SK-N-SH treated with all-trans-retinoic acid at 6 μM for 48 hours (cell line): ENCODE results near the gene DOCK2.
A peak's percentile ranks its signal among the peaks of the same experiment; 100 is the strongest.

Experiments
- ATAC-seq: fragments of 200-7000 bp; cut with Tn5 transposase; 3 replicates; pipeline ENCODE4 v1.9.1; 2020; ENCODE audit warnings: mild to moderate bottlenecking, moderate library complexity
- ARNTL ChIP-seq: fragments of 450-650 bp; formaldehyde crosslinking; IDR thresholded peaks from 2 replicates; pipeline ENCODE4 v1.5.0; 2020; ENCODE audit warnings: low read depth, mild to moderate bottlenecking, moderate library complexity, borderline replicate concordance
- BACH2 ChIP-seq: fragments of 250-450 bp; sonication (Bioruptor Pico); IDR thresholded peaks from 2 replicates; pipeline ENCODE4 v1.9.0; 2021; ENCODE audit warnings: mild to moderate bottlenecking, borderline replicate concordance
- CSDC2 ChIP-seq: fragments of 250-450 bp; sonication (Bioruptor Pico); IDR thresholded peaks from 2 replicates; pipeline ENCODE4 v1.5.0; 2020; ENCODE audit warnings: mild to moderate bottlenecking, moderate library complexity
- ESRRG ChIP-seq: fragments of 250-450 bp; sonication (Bioruptor Pico); IDR thresholded peaks from 2 replicates; pipeline ENCODE4 v1.6.1; 2021; ENCODE audit warnings: mild to moderate bottlenecking
- GLIS3 ChIP-seq: fragments of 250-450 bp; sonication (Bioruptor Pico); IDR thresholded peaks from 2 replicates; pipeline ENCODE4 v1.5.0; 2020; ENCODE audit warnings: mild to moderate bottlenecking, moderate library complexity
- ISL1 ChIP-seq: fragments of 250-450 bp; sonication (Bioruptor Pico); IDR thresholded peaks from 2 replicates; pipeline ENCODE4 v2.1.2; 2022; ENCODE audit warnings: mild to moderate bottlenecking, moderate library complexity
- OSR1 ChIP-seq: fragments of 250-450 bp; sonication (Bioruptor Pico); IDR thresholded peaks from 2 replicates; pipeline ENCODE4 v1.8.0; 2022; ENCODE audit warnings: moderate library complexity, mild to moderate bottlenecking, inconsistent platforms
- POU6F1 ChIP-seq: fragments of 250-450 bp; sonication (Bioruptor Pico); IDR thresholded peaks from 2 replicates; pipeline ENCODE4 v1.8.0; 2021; ENCODE audit warnings: low read depth, mild to moderate bottlenecking, moderate library complexity, borderline replicate concordance
- RARB ChIP-seq: fragments of 250-450 bp; sonication (Bioruptor Pico); IDR thresholded peaks from 2 replicates; pipeline ENCODE4 v1.8.0; 2021; ENCODE audit warnings: mild to moderate bottlenecking, moderate library complexity
- TCF4 ChIP-seq: fragments of 250-450 bp; sonication (Bioruptor Pico); IDR thresholded peaks from 2 replicates; pipeline ENCODE4 v1.8.0; 2021; ENCODE audit warnings: mild to moderate bottlenecking, moderate library complexity, borderline replicate concordance
- TOX ChIP-seq: fragments of 250-450 bp; sonication (Bioruptor Pico); IDR thresholded peaks from 2 replicates; pipeline ENCODE4 v1.8.0; 2021; ENCODE audit warnings: mild to moderate bottlenecking, moderate library complexity, borderline replicate concordance
- TSHZ2 ChIP-seq: fragments of 250-450 bp; sonication (Bioruptor Pico); IDR thresholded peaks from 2 replicates; pipeline ENCODE4 v1.5.0; 2020; ENCODE audit warnings: mild to moderate bottlenecking, moderate library complexity
- ZC3H10 ChIP-seq: fragments of 250-450 bp; sonication (Bioruptor Pico); IDR thresholded peaks from 2 replicates; pipeline ENCODE4 v1.5.1; 2021; ENCODE audit warnings: mild to moderate bottlenecking, moderate library complexity
- ZFP3 ChIP-seq: fragments of 250-450 bp; sonication (Bioruptor Pico); IDR thresholded peaks from 2 replicates; pipeline ENCODE4 v1.5.0; 2020; ENCODE audit warnings: mild to moderate bottlenecking, moderate library complexity
- ZFP30 ChIP-seq: fragments of 450-650 bp; formaldehyde crosslinking; IDR thresholded peaks from 2 replicates; pipeline ENCODE4 v1.5.0; 2022; ENCODE audit warnings: mild to moderate bottlenecking, moderate library complexity
- ZNF565 ChIP-seq: fragments of 450-650 bp; formaldehyde crosslinking; conservative IDR thresholded peaks from 2 replicates; pipeline ENCODE4 v1.5.0; 2020; ENCODE audit warnings: low read depth, mild to moderate bottlenecking, moderate library complexity
- ZNF70 ChIP-seq: fragments of 450-650 bp; formaldehyde crosslinking; IDR thresholded peaks from 2 replicates; pipeline ENCODE4 v1.5.0; 2020; ENCODE audit warnings: mild to moderate bottlenecking, moderate library complexity
- TF ChIP-seq, protein P1 (sequence below): fragments of 250-450 bp; sonication (Bioruptor Pico); IDR thresholded peaks from 2 replicates; pipeline ENCODE4 v1.8.0; 2020; ENCODE audit warnings: mild to moderate bottlenecking, moderate library complexity, borderline replicate concordance
- TF ChIP-seq, protein P2 (sequence below): fragments of 250-450 bp; sonication (Bioruptor Pico); IDR thresholded peaks from 2 replicates; pipeline ENCODE4 v1.5.1; 2021; ENCODE audit warnings: mild to moderate bottlenecking, moderate library complexity

Gene DOCK2

DNA sequence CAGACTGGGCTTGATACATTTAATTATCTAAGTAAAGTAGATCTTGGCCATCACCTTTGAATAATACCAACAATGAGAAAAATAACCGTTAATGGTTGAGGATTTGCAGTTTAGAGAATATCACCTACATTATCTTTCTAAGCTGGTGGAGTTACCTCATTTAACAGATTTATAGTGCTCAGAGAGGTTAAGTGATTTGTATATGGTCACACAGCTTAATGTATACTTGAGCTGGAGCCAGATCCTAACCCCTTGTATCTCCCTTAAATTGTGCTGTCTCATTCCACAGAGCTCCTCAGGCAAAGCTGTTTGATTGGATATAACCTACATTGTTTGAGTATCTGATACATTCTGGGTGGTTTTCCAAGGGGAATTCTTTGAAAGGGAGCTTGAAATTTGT lies 285.4 kb downstream of the DOCK2 start:
- no peak for ATAC-seq
- TF ChIP-seq CSDC2 (no peak), ZNF70 (no peak), ESRRG (no peak)
- TF ChIP-seq, protein P1, sequence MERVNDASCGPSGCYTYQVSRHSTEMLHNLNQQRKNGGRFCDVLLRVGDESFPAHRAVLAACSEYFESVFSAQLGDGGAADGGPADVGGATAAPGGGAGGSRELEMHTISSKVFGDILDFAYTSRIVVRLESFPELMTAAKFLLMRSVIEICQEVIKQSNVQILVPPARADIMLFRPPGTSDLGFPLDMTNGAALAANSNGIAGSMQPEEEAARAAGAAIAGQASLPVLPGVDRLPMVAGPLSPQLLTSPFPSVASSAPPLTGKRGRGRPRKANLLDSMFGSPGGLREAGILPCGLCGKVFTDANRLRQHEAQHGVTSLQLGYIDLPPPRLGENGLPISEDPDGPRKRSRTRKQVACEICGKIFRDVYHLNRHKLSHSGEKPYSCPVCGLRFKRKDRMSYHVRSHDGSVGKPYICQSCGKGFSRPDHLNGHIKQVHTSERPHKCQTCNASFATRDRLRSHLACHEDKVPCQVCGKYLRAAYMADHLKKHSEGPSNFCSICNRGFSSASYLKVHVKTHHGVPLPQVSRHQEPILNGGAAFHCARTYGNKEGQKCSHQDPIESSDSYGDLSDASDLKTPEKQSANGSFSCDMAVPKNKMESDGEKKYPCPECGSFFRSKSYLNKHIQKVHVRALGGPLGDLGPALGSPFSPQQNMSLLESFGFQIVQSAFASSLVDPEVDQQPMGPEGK (CRISPR knock-in tag) = no peak

DNA sequence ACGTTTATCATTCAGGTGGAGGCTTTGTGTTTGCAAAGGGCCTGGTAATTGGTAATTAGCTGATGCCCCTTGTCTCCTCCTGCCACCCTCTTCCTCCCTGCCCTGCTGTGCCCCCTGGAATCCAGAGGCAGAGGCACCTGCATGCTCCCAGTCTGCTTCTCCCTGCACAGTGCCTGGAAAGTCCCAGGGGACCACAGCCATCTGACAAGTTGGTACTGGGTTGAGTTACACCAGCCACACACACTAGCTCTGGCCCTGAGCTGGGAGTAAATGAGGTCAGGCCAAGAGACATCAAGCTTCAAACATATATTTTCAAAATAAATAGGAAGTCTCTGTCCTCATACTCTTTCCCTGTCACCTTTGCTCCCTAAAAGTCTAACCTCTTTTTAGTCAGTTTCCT lies 286.9 kb downstream of the DOCK2 start:
- ATAC-seq = no peak
- TF ChIP-seq ZNF565 (no peak), CSDC2 (no peak), ISL1 (CRISPR knock-in tag) (no peak), RARB (no peak), ZC3H10 (no peak), ARNTL (CRISPR knock-in tag) (no peak), TCF4 (CRISPR knock-in tag) (no peak), ZFP3 (no peak), TOX (CRISPR knock-in tag) (no peak), POU6F1 (no peak)
- TF ChIP-seq, protein P2, sequence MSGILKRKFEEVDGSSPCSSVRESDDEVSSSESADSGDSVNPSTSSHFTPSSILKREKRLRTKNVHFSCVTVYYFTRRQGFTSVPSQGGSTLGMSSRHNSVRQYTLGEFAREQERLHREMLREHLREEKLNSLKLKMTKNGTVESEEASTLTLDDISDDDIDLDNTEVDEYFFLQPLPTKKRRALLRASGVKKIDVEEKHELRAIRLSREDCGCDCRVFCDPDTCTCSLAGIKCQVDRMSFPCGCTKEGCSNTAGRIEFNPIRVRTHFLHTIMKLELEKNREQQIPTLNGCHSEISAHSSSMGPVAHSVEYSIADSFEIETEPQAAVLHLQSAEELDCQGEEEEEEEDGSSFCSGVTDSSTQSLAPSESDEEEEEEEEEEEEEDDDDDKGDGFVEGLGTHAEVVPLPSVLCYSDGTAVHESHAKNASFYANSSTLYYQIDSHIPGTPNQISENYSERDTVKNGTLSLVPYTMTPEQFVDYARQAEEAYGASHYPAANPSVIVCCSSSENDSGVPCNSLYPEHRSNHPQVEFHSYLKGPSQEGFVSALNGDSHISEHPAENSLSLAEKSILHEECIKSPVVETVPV (CRISPR knock-in tag) = no peak

GRCh38 chr5:169933127-169933526 lies 296.1 kb downstream of the DOCK2 start:
- peak; percentile 80 for ATAC-seq
- TF ChIP-seq OSR1 (CRISPR knock-in tag) (no peak), TSHZ2 (CRISPR knock-in tag) (peak; percentile 69; the same call in 1 of the 2 replicates), ISL1 (CRISPR knock-in tag) (0 out of 2 replicates have a peak, but pooled peaks have one; percentile 24), ZFP30 (CRISPR knock-in tag) (no peak)
- TF ChIP-seq, protein P1 (CRISPR knock-in tag) = peak; percentile 66; the same call in 1 of the 2 replicates

GRCh38 chr5:169933616-169934015 lies 296.5 kb downstream of the DOCK2 start:
- ATAC-seq = peak; percentile 54
- TF ChIP-seq GLIS3 (no peak), TOX (CRISPR knock-in tag) (no peak), OSR1 (CRISPR knock-in tag) (no peak), BACH2 (CRISPR knock-in tag) (no peak), ZNF565 (no peak), ZFP30 (CRISPR knock-in tag) (no peak), CSDC2 (no peak)
- TF ChIP-seq, protein P2 (CRISPR knock-in tag) = no peak
- TF ChIP-seq, protein P1 (CRISPR knock-in tag) = no peak
